Thyroid gland (tissue), 4 donors: ENCODE data around the gene WDR86. TPM values are rescaled to one million over a fixed set of nuclear protein-coding genes. Genes with fewer than 3 reads are reported as not detected.

Source experiments
- DNase-seq, 2 donors: peaks; one replicate each; pipeline ENCODE4 v3.0.0-alpha.2; 2019
- H3K27ac ChIP-seq, 3 donors: fragments of 200-600 bp; sonication (generic); 1 replicate in 2 of 3; 2 replicates in 1 of 3; pipeline ENCODE4 v1.5.1; 2016 to 2019; ENCODE audit warnings: mild to moderate bottlenecking in 1 of 3, moderate library complexity in 1 of 3
- H3K27me3 ChIP-seq: fragments of 200-600 bp; sonication (generic); one replicate; pipeline ENCODE4 v1.5.1; 2019
- H3K36me3 ChIP-seq, 2 donors: fragments of 200-600 bp; sonication (generic); one replicate each; pipeline ENCODE4 v1.5.1; 2016 to 2019
- H3K4me1 ChIP-seq, 2 donors: fragments of 200-600 bp; sonication (generic); one replicate each; pipeline ENCODE4 v1.5.1; 2017 to 2019
- H3K4me3 ChIP-seq, 3 donors: fragments of 200-600 bp; sonication (generic); replicated peaks in 1 of 3; 1 replicate in 2 of 3; 2 replicates in 1 of 3; pipeline ENCODE4 v1.5.1; 2016; ENCODE audit warnings: mild to moderate bottlenecking in 1 of 3
- H3K9me3 ChIP-seq: fragments of 200-600 bp; sonication (generic); one replicate; pipeline ENCODE4 v1.5.1; 2017
- CTCF ChIP-seq, 6 experiments: fragments of 200-600 bp in 3 of 6; fragments of 450-650 bp in 3 of 6; sonication (generic) in 3 of 6; IDR thresholded peaks; one replicate each; pipeline ENCODE4 v1.5.1; 2016 to 2019; ENCODE audit warnings: antibody characterized with exemption in 6 of 6, mild to moderate bottlenecking in 2 of 6, inconsistent platforms in 1 of 6, moderate library complexity in 1 of 6
- POLR2A ChIP-seq, 2 donors: fragments of 450-650 bp; IDR thresholded peaks; one replicate each; pipeline ENCODE4 v1.6.1; 2017; ENCODE audit warnings: antibody characterized with exemption in 2 of 2, mild to moderate bottlenecking in 2 of 2, moderate library complexity in 1 of 2
- WGBS, 2 donors: methylation state at CpG; one replicate each; pipeline ENCODE4 v1.1.5; 2017; 5-methylcytosine and 5-hydroxymethylcytosine counted together
- intact Hi-C: fragments of 100-400 bp; cut with DNase I; formaldehyde crosslinking; loops from one replicate; pipeline ENCODE4 v1.15.1; 2023
- total RNA-seq, 4 donors: library from RNA; depleted of rRNA; stranded (reverse); fragments of >200 nt; gene quantifications; one replicate each; pipeline ENCODE4 v1.2.3, GENCODE V29; 2016

Gene WDR86
- total RNA-seq, 4 donors from 2014 or later: 99.5 to 203 (median 142) TPM

GRCh38 chr7:151427705-151428377 lies 18.0 kb upstream of the WDR86 start:
- TF ChIP-seq POLR2A (IDR thresholded peaks at IDR 0.05) (no peak), CTCF (IDR thresholded peaks at IDR 0.05) (no peak)
- peak in 1 of 2 donors; percentile 51 for DNase-seq
- WGBS, 2 donors: 22 to 43% methylated on average over 10 of the region's 10 CpGs
- intact Hi-C loops: no loop called here
- Histone ChIP-seq H3K4me1 (peaks cover 54 to 74% of the 10 kb centered on the region in 2 donors), H3K4me3 (no peak overlapping the region), H3K27ac (peak overlapping the region; percentile 85 to 93 (median 92)), H3K27me3 (no peaks in the 10 kb centered on the region), H3K9me3 (no peaks in the 10 kb centered on the region), H3K36me3 (no peaks in the 10 kb centered on the region)

GRCh38 chr7:151426904-151427704 lies 17.3 kb upstream of the WDR86 start:
- DNase-seq: peak in 1 of 2 donors; percentile 45
- Histone ChIP-seq H3K36me3 (no peaks in the 10 kb centered on the region), H3K9me3 (no peaks in the 10 kb centered on the region), H3K4me1 (peaks cover 54 to 69% of the 10 kb centered on the region in 2 donors), H3K4me3 (no peak overlapping the region), H3K27ac (peak overlapping the region; percentile 85 to 93 (median 92)), H3K27me3 (no peaks in the 10 kb centered on the region)
- intact Hi-C loops: no loop called here
- WGBS, 2 donors: 54 to 77% methylated on average over 11 to 20 of the region's 23 CpGs
- TF ChIP-seq POLR2A (IDR thresholded peaks at IDR 0.05): no peak
- TF ChIP-seq CTCF (IDR thresholded peaks at IDR 0.05): no peak

GRCh38 chr7:151426441-151426903 lies 16.6 kb upstream of the WDR86 start:
- no peaks in the 10 kb centered on the region for H3K27me3 ChIP-seq
- H3K4me1 ChIP-seq: peaks cover 54 to 64% of the 10 kb centered on the region in 2 donors
- intact Hi-C loops: no loop called here
- DNase-seq: peak; percentile 71 to 81
- H3K27ac ChIP-seq: peak overlapping the region; percentile 85 to 93 (median 92)
- TF ChIP-seq POLR2A (IDR thresholded peaks at IDR 0.05) (no peak), CTCF (IDR thresholded peaks at IDR 0.05) (no peak)
- no peaks in the 10 kb centered on the region for H3K9me3 ChIP-seq
- no peaks in the 10 kb centered on the region for H3K36me3 ChIP-seq
- WGBS, 2 donors: 54 to 55% methylated on average over 14 of the region's 14 CpGs
- H3K4me3 ChIP-seq: no peak overlapping the region

GRCh38 chr7:151425670-151426440 lies 16.0 kb upstream of the WDR86 start:
- TF ChIP-seq POLR2A (IDR thresholded peaks at IDR 0.05): no peak
- TF ChIP-seq CTCF (IDR thresholded peaks at IDR 0.05): no peak
- Histone ChIP-seq H3K36me3 (no peaks in the 10 kb centered on the region), H3K27me3 (no peaks in the 10 kb centered on the region), H3K9me3 (no peaks in the 10 kb centered on the region), H3K27ac (peak overlapping the region; percentile 69 to 93 (median 92)), H3K4me3 (no peak overlapping the region), H3K4me1 (peaks cover 49 to 58% of the 10 kb centered on the region in 2 donors)
- intact Hi-C loops: no loop called here
- WGBS, 2 donors: 51 to 59% methylated on average over 7 of the region's 7 CpGs
- DNase-seq: no peak
